ENCODE results near the gene HEPHL1.

The HEPHL1 gene

GRCh38 chr11:93983542-93984195 lies 37.5 kb upstream of the HEPHL1 start:
- Mint-ChIP-seq H3K27me3 (ENCODE audit: low read depth, poor library complexity) (peaks cover 19% of the 10 kb centered on the region), H3K9me3 (peaks cover 9% of the 10 kb centered on the region), H3K4me3 (no peak overlapping the region), H3K4me1 (no peaks in the 10 kb centered on the region), H3K36me3 (ENCODE audit: low read depth) (no peaks in the 10 kb centered on the region), H3K27ac (no peak overlapping the region)
- TF ChIP-seq, protein P1, sequence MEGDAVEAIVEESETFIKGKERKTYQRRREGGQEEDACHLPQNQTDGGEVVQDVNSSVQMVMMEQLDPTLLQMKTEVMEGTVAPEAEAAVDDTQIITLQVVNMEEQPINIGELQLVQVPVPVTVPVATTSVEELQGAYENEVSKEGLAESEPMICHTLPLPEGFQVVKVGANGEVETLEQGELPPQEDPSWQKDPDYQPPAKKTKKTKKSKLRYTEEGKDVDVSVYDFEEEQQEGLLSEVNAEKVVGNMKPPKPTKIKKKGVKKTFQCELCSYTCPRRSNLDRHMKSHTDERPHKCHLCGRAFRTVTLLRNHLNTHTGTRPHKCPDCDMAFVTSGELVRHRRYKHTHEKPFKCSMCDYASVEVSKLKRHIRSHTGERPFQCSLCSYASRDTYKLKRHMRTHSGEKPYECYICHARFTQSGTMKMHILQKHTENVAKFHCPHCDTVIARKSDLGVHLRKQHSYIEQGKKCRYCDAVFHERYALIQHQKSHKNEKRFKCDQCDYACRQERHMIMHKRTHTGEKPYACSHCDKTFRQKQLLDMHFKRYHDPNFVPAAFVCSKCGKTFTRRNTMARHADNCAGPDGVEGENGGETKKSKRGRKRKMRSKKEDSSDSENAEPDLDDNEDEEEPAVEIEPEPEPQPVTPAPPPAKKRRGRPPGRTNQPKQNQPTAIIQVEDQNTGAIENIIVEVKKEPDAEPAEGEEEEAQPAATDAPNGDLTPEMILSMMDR (IDR thresholded peaks at IDR 0.05), result no peak
- no peak for DNase-seq

- DNase-seq, result no peak
- no peak overlapping the region for H3K27ac Mint-ChIP-seq
- H3K9me3 Mint-ChIP-seq, result peaks cover 7% of the 10 kb centered on the region
- TF ChIP-seq, protein P1 (IDR thresholded peaks at IDR 0.05), result no peak
- H3K4me1 Mint-ChIP-seq, result no peaks in the 10 kb centered on the region
- H3K36me3 Mint-ChIP-seq (ENCODE audit: low read depth), result no peaks in the 10 kb centered on the region
- H3K4me3 Mint-ChIP-seq, result no peak overlapping the region
- peaks cover 19% of the 10 kb centered on the region for H3K27me3 Mint-ChIP-seq (ENCODE audit: low read depth, poor library complexity)
These were observed 37.0 kb upstream of the HEPHL1 start for GRCh38 chr11:93984196-93984567.

GRCh38 chr11:93984936-93985335 lies 36.2 kb upstream of the HEPHL1 start:
- no peak for DNase-seq
- Mint-ChIP-seq H3K4me3 (no peak overlapping the region), H3K27ac (no peak overlapping the region), H3K9me3 (no peaks in the 10 kb centered on the region), H3K27me3 (ENCODE audit: low read depth, poor library complexity) (peaks cover 19% of the 10 kb centered on the region), H3K4me1 (no peaks in the 10 kb centered on the region), H3K36me3 (ENCODE audit: low read depth) (no peaks in the 10 kb centered on the region)
- TF ChIP-seq, protein P1 (IDR thresholded peaks at IDR 0.05), result no peak

GRCh38 chr11:93986716-93987115 lies 34.4 kb upstream of the HEPHL1 start:
- Mint-ChIP-seq H3K36me3 (ENCODE audit: low read depth) (no peaks in the 10 kb centered on the region), H3K27ac (no peak overlapping the region), H3K4me3 (no peak overlapping the region), H3K4me1 (no peaks in the 10 kb centered on the region), H3K9me3 (no peaks in the 10 kb centered on the region), H3K27me3 (ENCODE audit: low read depth, poor library complexity) (peaks cover 15% of the 10 kb centered on the region)
- DNase-seq, result no peak
- TF ChIP-seq, protein P1 (IDR thresholded peaks at IDR 0.05), result no peak

- H3K27me3 Mint-ChIP-seq (ENCODE audit: low read depth, poor library complexity), result peaks cover 15% of the 10 kb centered on the region
- peaks cover 4% of the 10 kb centered on the region for H3K36me3 Mint-ChIP-seq (ENCODE audit: low read depth)
- H3K4me1 Mint-ChIP-seq, result no peaks in the 10 kb centered on the region
- TF ChIP-seq, protein P1 (IDR thresholded peaks at IDR 0.05), result no peak
- no peak for DNase-seq
- peaks cover 11% of the 10 kb centered on the region for H3K9me3 Mint-ChIP-seq
- no peak overlapping the region for H3K27ac Mint-ChIP-seq
- no peak overlapping the region for H3K4me3 Mint-ChIP-seq
These were observed 32.7 kb upstream of the HEPHL1 start for GRCh38 chr11:93988455-93988854.

DNA sequence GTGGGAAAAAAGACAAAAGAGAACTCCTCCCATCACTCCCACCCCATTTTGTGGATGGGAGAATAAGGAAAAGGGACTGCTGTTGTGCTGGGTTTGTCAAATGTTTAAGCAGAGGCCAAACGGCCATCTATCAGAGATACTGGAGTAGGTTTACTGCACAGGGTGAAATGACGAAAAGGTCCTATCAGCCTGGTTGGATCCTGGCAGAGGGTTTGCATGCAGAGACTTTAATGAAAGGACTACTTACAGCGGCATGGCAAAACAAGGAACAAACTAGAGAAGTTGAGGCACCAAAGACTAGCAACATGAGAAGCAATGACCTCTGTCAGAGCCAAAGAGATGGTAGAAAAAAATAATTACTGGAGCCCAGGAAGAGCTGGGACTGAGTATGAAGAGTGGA lies 32.2 kb upstream of the HEPHL1 start:
- H3K4me3 Mint-ChIP-seq, result no peak overlapping the region
- no peaks in the 10 kb centered on the region for H3K4me1 Mint-ChIP-seq
- peaks cover 13% of the 10 kb centered on the region for H3K9me3 Mint-ChIP-seq
- no peak overlapping the region for H3K27ac Mint-ChIP-seq
- H3K27me3 Mint-ChIP-seq (ENCODE audit: low read depth, poor library complexity), result peaks cover 15% of the 10 kb centered on the region
- H3K36me3 Mint-ChIP-seq (ENCODE audit: low read depth), result peaks cover 4% of the 10 kb centered on the region
- TF ChIP-seq, protein P1 (IDR thresholded peaks at IDR 0.05), result no peak
- DNase-seq, result no peak
